Skeletal muscle cell (primary cell): ENCODE results near the gene TRAPPC2.
"Not testable (repeated sequence)": the region's sequence is repeated elsewhere in the genome, so short reads cannot be mapped to it uniquely, and the experiment has no call there.

ENCODE experiments used
- DNase-seq: peaks from one replicate; pipeline ENCODE4 v3.0.0-alpha.2; 2010; ENCODE audit warnings: low read depth
- H3K4me3 ChIP-seq: 2 replicates; pipeline ENCODE4 v1.5.1; 2011; ENCODE audit warnings: low read depth, mild to moderate bottlenecking, control low read depth, low read length, moderate library complexity

TRAPPC2 gene

GRCh38 chrX:13685126-13685763 is 49.2 kb downstream of the TRAPPC2 start:
- no peak for DNase-seq
- no peak overlapping the region for H3K4me3 ChIP-seq

- DNase-seq = no peak
- no peak overlapping the region for H3K4me3 ChIP-seq
Observed at GRCh38 chrX:13684361-13684760, 50.1 kb downstream of the TRAPPC2 start.

GRCh38 chrX:13681595-13681994 is 52.8 kb downstream of the TRAPPC2 start:
- no peak overlapping the region for H3K4me3 ChIP-seq
- DNase-seq = no peak

GRCh38 chrX:13679700-13680099 is 54.7 kb downstream of the TRAPPC2 start:
- not testable (repeated sequence) for DNase-seq, H3K4me3 ChIP-seq

- DNase-seq = no peak
- H3K4me3 ChIP-seq = no peak overlapping the region
Observed at GRCh38 chrX:13676885-13677284, 57.5 kb downstream of the TRAPPC2 start.

GRCh38 chrX:13673016-13673415 is 61.4 kb downstream of the TRAPPC2 start:
- DNase-seq = no peak
- no peak overlapping the region for H3K4me3 ChIP-seq

- no peak overlapping the region for H3K4me3 ChIP-seq
- DNase-seq = no peak
Observed at GRCh38 chrX:13670197-13670596, 64.2 kb downstream of the TRAPPC2 start.

GRCh38 chrX:13669755-13670154 is 64.7 kb downstream of the TRAPPC2 start:
- H3K4me3 ChIP-seq, DNase-seq: not testable (repeated sequence)

GRCh38 chrX:13669246-13669737 is 65.1 kb downstream of the TRAPPC2 start:
- DNase-seq = peak; percentile 93
- no peak overlapping the region for H3K4me3 ChIP-seq

GRCh38 chrX:13667919-13668318 is 66.5 kb downstream of the TRAPPC2 start:
- no peak for DNase-seq

GRCh38 chrX:13666836-13667235 is 67.6 kb downstream of the TRAPPC2 start:
- H3K4me3 ChIP-seq = no peak overlapping the region
- DNase-seq = no peak

More at GRCh38 chrX:13667919-13668318, 66.5 kb downstream of the TRAPPC2 start:
- no peak overlapping the region for H3K4me3 ChIP-seq

GRCh38 chrX:13664020-13664419 is 70.4 kb downstream of the TRAPPC2 start:
- no peak overlapping the region for H3K4me3 ChIP-seq
- DNase-seq = no peak

- H3K4me3 ChIP-seq = no peak overlapping the region
- DNase-seq = peak; percentile 83
Observed at GRCh38 chrX:13662355-13662791, 72.0 kb downstream of the TRAPPC2 start.
